GM19351 (cell line): ENCODE data around the gene KDELR3.
"Not testable (repeated sequence)": the region's sequence is repeated elsewhere in the genome, so short reads cannot be mapped to it uniquely, and the experiment has no call there.

Source experiments
- ATAC-seq: cut with Tn5 transposase; IDR thresholded peaks from one replicate; pipeline ENCODE4 v1.9.1; 2021; ENCODE audit warnings: mild to moderate bottlenecking, moderate library complexity; ENCODE audit not compliant: unreplicated experiment

Gene KDELR3

GRCh38 chr22:38455530-38456271, 12.2 kb upstream of the KDELR3 start:
- no peak for ATAC-seq

GRCh38 chr22:38456272-38456835, 11.5 kb upstream of the KDELR3 start:
- ATAC-seq, result no peak

- no peak for ATAC-seq
Observed at GRCh38 chr22:38456841-38457699, 10.8 kb upstream of the KDELR3 start.

GRCh38 chr22:38460426-38460840, 7.5 kb upstream of the KDELR3 start:
- ATAC-seq, result no peak

- no peak for ATAC-seq
Observed at GRCh38 chr22:38461057-38461413, 6.9 kb upstream of the KDELR3 start.

GRCh38 chr22:38461414-38462081, 6.3 kb upstream of the KDELR3 start:
- ATAC-seq, result no peak

- no peak for ATAC-seq
Observed at GRCh38 chr22:38462960-38463784, 4.7 kb upstream of the KDELR3 start.

GRCh38 chr22:38464992-38465672, 2.8 kb upstream of the KDELR3 start:
- ATAC-seq, result no peak

- no peak for ATAC-seq
Observed at GRCh38 chr22:38465673-38466490, 2.0 kb upstream of the KDELR3 start.

- ATAC-seq, result no peak
Observed at GRCh38 chr22:38467438-38467903, 425 bp upstream of the KDELR3 start.

- ATAC-seq, result no peak
Observed at GRCh38 chr22:38468443-38469305, 778 bp downstream of the KDELR3 start.

- ATAC-seq, result no peak
Observed at GRCh38 chr22:38469306-38469781, 1.4 kb downstream of the KDELR3 start.

- not testable (repeated sequence) for ATAC-seq
Observed at GRCh38 chr22:38470179-38470578, 2.3 kb downstream of the KDELR3 start.

- ATAC-seq, result no peak
Observed at GRCh38 chr22:38471237-38471636, 3.3 kb downstream of the KDELR3 start.

GRCh38 chr22:38474003-38474607, 6.2 kb downstream of the KDELR3 start:
- no peak for ATAC-seq

GRCh38 chr22:38477585-38477984, 9.7 kb downstream of the KDELR3 start:
- ATAC-seq, result no peak

- no peak for ATAC-seq
Observed at GRCh38 chr22:38479096-38479837, 11.4 kb downstream of the KDELR3 start.
